B cell (primary cell): ENCODE data around the gene SPACA5. TPM values are rescaled to one million over a fixed set of nuclear protein-coding genes. Genes with fewer than 3 reads are reported as not detected.

Experiments used
- ATAC-seq: fragments of 200-7000 bp; cut with Tn5 transposase; one replicate; pipeline ENCODE4 v1.10.0; 2021; ENCODE audit warnings: low read depth, mild to moderate bottlenecking, moderate number of reproducible peaks, moderate library complexity
- CTCF ChIA-PET: fragments of 350-600 bp; sonication (Branson Sonifier 250); formaldehyde crosslinking; loops from one replicate; lab custom pipeline; 2021; ENCODE audit warnings: antibody characterized with exemption, inconsistent platforms; lab: Charles Lee
- POLR2A ChIA-PET: fragments of 350-600 bp; sonication (Branson Sonifier 250); formaldehyde crosslinking; loops from one replicate; lab custom pipeline; 2021; ENCODE audit warnings: antibody characterized with exemption; lab: Charles Lee
- DNase-seq: peaks from one replicate; pipeline ENCODE4 v3.0.0; 2013
- H2AFZ ChIP-seq: 2 replicates; pipeline ENCODE4 v1.6.1; 2012; ENCODE audit warnings: mild to moderate bottlenecking, low read depth, low read length; ENCODE audit not compliant: insufficient read depth, poor library complexity, severe bottlenecking
- H3K27ac ChIP-seq, 2 donors: 1 replicate in 1 of 2; 2 replicates in 1 of 2; pipeline ENCODE4 v1.5.1; 2012 to 2013; ENCODE audit warnings: low read length in 2 of 2, mild to moderate bottlenecking in 2 of 2, moderate library complexity in 1 of 2
- H3K27me3 ChIP-seq, 4 experiments: fragments of 200-600 bp in 1 of 4; sonication (generic) in 1 of 4; replicated peaks in 1 of 4; 1 replicate in 2 of 4; 2 replicates in 2 of 4; pipeline versions ENCODE4 v1.6.1 to v1.7.0; 2013 to 2016; ENCODE audit warnings: low read length in 3 of 4, mild to moderate bottlenecking in 2 of 4, mixed read lengths in 1 of 4, moderate library complexity in 1 of 4; ENCODE audit not compliant: insufficient read depth in 4 of 4, control insufficient read depth in 3 of 4; ENCODE audit errors: control extremely low read depth in 1 of 4
- H3K36me3 ChIP-seq, 2 experiments: replicated peaks in 1 of 2; 1 replicate in 1 of 2; 2 replicates in 1 of 2; pipeline versions ENCODE4 v1.6.1 to v1.7.1; 2013; ENCODE audit warnings: low read length in 1 of 2; ENCODE audit not compliant: insufficient read depth in 2 of 2, control insufficient read depth in 1 of 2; ENCODE audit errors: control extremely low read depth in 1 of 2, extremely low read depth in 1 of 2
- H3K4me1 ChIP-seq, 2 donors: fragments of 200-600 bp in 1 of 2; sonication (generic) in 1 of 2; 1 replicate in 1 of 2; 2 replicates in 1 of 2; pipeline versions ENCODE4 v1.5.1 to v1.6.1; 2013 to 2017; ENCODE audit warnings: low read length in 2 of 2; ENCODE audit not compliant: control insufficient read depth in 2 of 2, insufficient read depth in 2 of 2
- H3K4me2 ChIP-seq: replicated peaks from 2 replicates; pipeline ENCODE3; 2012; ENCODE audit warnings: mild to moderate bottlenecking, low read depth, low read length; ENCODE audit not compliant: poor library complexity, severe bottlenecking
- H3K4me3 ChIP-seq, 5 experiments: fragments of 200-600 bp in 1 of 5; sonication (generic) in 1 of 5; 1 replicate in 3 of 5; 2 replicates in 2 of 5; pipeline versions ENCODE4 v1.5.1 to v1.7.0; 2011 to 2016; ENCODE audit warnings: low read length in 4 of 5, mild to moderate bottlenecking in 4 of 5, low read depth in 2 of 5, control low read depth in 1 of 5, moderate library complexity in 1 of 5; ENCODE audit not compliant: insufficient read depth in 1 of 5; ENCODE audit errors: control extremely low read depth in 1 of 5, extremely low read depth in 1 of 5
- H3K79me2 ChIP-seq: fragments of 200-600 bp; sonication (generic); one replicate; pipeline ENCODE4 v1.6.0; 2016; ENCODE audit warnings: low read length; ENCODE audit not compliant: control insufficient read depth, insufficient read depth
- H3K9ac ChIP-seq: fragments of 200-600 bp; sonication (generic); 2 replicates; pipeline ENCODE4 v1.6.1; 2017; ENCODE audit warnings: mild to moderate bottlenecking, low read length, moderate library complexity
- H3K9me3 ChIP-seq, 3 donors: one replicate each; pipeline versions ENCODE4 v1.6.1 to v1.7.1; 2013; ENCODE audit warnings: low read length in 2 of 3; ENCODE audit not compliant: control insufficient read depth in 2 of 3, insufficient read depth in 1 of 3; ENCODE audit errors: control extremely low read depth in 1 of 3
- H4K20me1 ChIP-seq: 2 replicates; pipeline ENCODE4 v1.6.0; 2012; ENCODE audit warnings: mild to moderate bottlenecking, low read length; ENCODE audit not compliant: insufficient read depth, control insufficient read depth, poor library complexity, severe bottlenecking
- H3K27ac Mint-ChIP-seq: one replicate; pipeline ENCODE4 v1.8.0; 2021; ENCODE audit warnings: mixed read lengths
- H3K27me3 Mint-ChIP-seq: one replicate; pipeline ENCODE4 v1.8.0; 2021; ENCODE audit warnings: mixed read lengths
- H3K4me1 Mint-ChIP-seq: one replicate; pipeline ENCODE4 v1.8.0; 2021; ENCODE audit warnings: mixed read lengths
- H3K4me3 Mint-ChIP-seq: one replicate; pipeline ENCODE4 v1.8.0; 2021; ENCODE audit warnings: mixed read lengths
- H3K9me3 Mint-ChIP-seq: one replicate; pipeline ENCODE4 v1.8.0; 2022; ENCODE audit warnings: mixed read lengths; ENCODE audit not compliant: insufficient read depth
- CTCF ChIP-seq: fragments of 200-600 bp; IDR thresholded peaks from one replicate; pipeline ENCODE4 v1.8.0; 2022; ENCODE audit warnings: antibody characterized with exemption, mild to moderate bottlenecking
- EZH2 ChIP-seq: IDR thresholded peaks from 2 replicates; pipeline ENCODE4 v1.6.1; 2012; ENCODE audit warnings: borderline replicate concordance, low read depth, mild to moderate bottlenecking, moderate library complexity, low read length; ENCODE audit not compliant: insufficient read depth, poor library complexity, severe bottlenecking
- WGBS: methylation state at CpG from one replicate; pipeline ENCODE4 v1.1.5; 2013; ENCODE audit warnings: missing lambda C conversion rate; ENCODE audit not compliant: insufficient coverage; 5-methylcytosine and 5-hydroxymethylcytosine counted together
- intact Hi-C: fragments of 100-400 bp; cut with micrococcal nuclease; formaldehyde crosslinking; loops from one replicate; pipeline ENCODE4 v1.10.0; 2022
- polyA plus RNA-seq: library from polyadenylated mRNA; depleted of rRNA; stranded (reverse); fragments of >200 nt; gene quantifications from 2 replicates; pipeline ENCODE4 v1.2.3, GENCODE V29; 2012
- total RNA-seq, 2 donors: library from RNA; stranded (reverse); fragments of 120-200 nt in 1 of 2; gene quantifications; 1 replicate in 1 of 2; 2 replicates in 1 of 2; pipeline versions ENCODE4 v1.2.3 to v1.2.4, GENCODE V29; 2013 to 2022

Gene SPACA5
- total and polyA plus RNA-seq, 2 donors (not counting 1 experiment from before 2014, with no cell fraction given): not detected

GRCh38 chrX:48045410-48046311 lies 38.9 kb downstream of the SPACA5 start:
- TF ChIP-seq CTCF (no peak), EZH2 (no peak)
- no peaks in the 10 kb centered on the region for H3K36me3 ChIP-seq
- ATAC-seq: no peak
- H3K9ac ChIP-seq: no peak overlapping the region
- ChIA-PET CTCF (no interaction called here), POLR2A (no interaction called here)
- H3K27me3 Mint-ChIP-seq: no peaks in the 10 kb centered on the region
- H3K4me1 ChIP-seq: no peaks in the 10 kb centered on the region
- H3K4me3 Mint-ChIP-seq: no peak overlapping the region
- no peaks in the 10 kb centered on the region for H4K20me1 ChIP-seq
- H3K9me3 Mint-ChIP-seq: no peaks in the 10 kb centered on the region
- H3K79me2 ChIP-seq: no peaks in the 10 kb centered on the region
- H3K4me3 ChIP-seq: no peak overlapping the region
- H2AFZ ChIP-seq: no peak overlapping the region
- no peak overlapping the region for H3K27ac Mint-ChIP-seq
- intact Hi-C loops: no loop called here
- WGBS: 100% methylated on average over 1 of the region's 8 CpGs
- no peaks in the 10 kb centered on the region for H3K9me3 ChIP-seq
- DNase-seq: no peak
- no peaks in the 10 kb centered on the region for H3K27me3 ChIP-seq
- H3K4me2 ChIP-seq: no peak overlapping the region
- H3K4me1 Mint-ChIP-seq: no peaks in the 10 kb centered on the region
- H3K27ac ChIP-seq: no peak overlapping the region

- Histone ChIP-seq H3K36me3 (no peaks in the 10 kb centered on the region), H3K79me2 (no peaks in the 10 kb centered on the region), H3K4me2 (no peak overlapping the region), H3K9me3 (no peaks in the 10 kb centered on the region), H4K20me1 (no peaks in the 10 kb centered on the region), H3K27me3 (no peaks in the 10 kb centered on the region), H3K27ac (no peak overlapping the region), H2AFZ (no peak overlapping the region), H3K4me3 (no peak overlapping the region), H3K4me1 (no peaks in the 10 kb centered on the region), H3K9ac (no peak overlapping the region)
- no peaks in the 10 kb centered on the region for H3K27me3 Mint-ChIP-seq
- intact Hi-C loops: no loop called here
- no peak for ATAC-seq
- no peak overlapping the region for H3K4me3 Mint-ChIP-seq
- DNase-seq: no peak
- WGBS: no CpG with 5 or more reads among the region's 5 CpGs
- CTCF ChIA-PET: no interaction called here
- TF ChIP-seq CTCF: no peak
- no peak for TF ChIP-seq EZH2
- H3K27ac Mint-ChIP-seq: no peak overlapping the region
- POLR2A ChIA-PET: no interaction called here
- no peaks in the 10 kb centered on the region for H3K9me3 Mint-ChIP-seq
- no peaks in the 10 kb centered on the region for H3K4me1 Mint-ChIP-seq
These were observed 40.1 kb downstream of the SPACA5 start for GRCh38 chrX:48046846-48047245.
